CD4-positive, alpha-beta T cell treated with Interleukin-6 for 4 hours (primary cell): ENCODE data around the gene GLIS1.

Source experiments
- DNase-seq: peaks from one replicate; pipeline ENCODE4 v3.0.0-alpha.2; 2020; ENCODE audit warnings: mixed read lengths

The GLIS1 gene

DNA sequence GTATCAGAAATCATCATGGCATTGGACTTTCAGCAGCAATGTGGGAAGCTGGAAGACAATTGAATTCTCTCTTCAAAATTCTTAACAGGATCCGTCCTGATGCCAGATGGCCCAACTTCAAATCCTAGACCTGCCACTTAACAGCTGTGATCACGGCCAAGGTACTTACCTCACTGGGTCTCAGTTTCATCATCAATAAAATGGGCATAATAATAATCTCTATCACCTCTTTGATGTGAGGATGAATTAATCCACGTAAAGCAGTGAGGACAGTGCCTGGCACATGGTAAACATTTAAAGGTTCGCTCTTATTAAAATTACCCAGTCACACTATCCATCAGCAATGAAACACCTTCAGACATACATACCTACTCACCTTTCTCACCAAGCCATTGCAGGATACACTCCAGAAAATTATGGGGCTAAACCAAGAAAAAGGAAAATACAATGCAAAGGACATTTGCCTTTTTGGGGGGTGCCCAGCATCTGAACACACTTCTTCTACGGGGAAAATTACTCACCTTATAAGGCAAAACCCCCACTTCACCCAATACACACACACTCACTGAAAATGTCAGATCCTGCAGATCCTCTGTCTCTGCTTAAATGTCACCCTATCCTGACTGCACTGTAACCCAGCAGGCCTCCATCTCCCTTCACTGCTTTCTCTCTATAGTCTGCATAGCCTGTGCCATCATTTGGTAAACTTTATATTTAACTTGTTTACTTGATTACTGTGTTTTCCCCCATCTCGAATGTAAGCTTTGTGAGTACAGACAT is 21.7 kb downstream of the GLIS1 start:
- DNase-seq = no peak

DNA sequence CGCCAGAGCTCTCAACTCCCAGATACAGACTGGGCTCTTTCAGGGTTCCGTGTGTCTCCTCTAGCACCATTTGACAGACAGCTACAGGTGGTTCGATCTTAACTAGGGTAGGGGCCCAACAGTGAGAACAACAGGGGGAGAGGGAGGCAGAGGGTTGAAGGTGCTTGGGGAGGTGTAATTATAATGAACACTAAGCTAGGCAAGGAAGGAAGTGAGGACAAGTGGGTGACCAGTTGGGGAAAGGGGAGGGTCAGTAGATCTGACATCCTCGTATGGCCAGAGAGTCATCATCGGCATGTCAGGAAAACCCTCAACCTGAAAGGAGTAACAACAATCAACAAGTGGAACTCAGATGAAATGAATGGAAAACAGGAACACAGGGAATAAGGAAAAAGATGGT is 22.8 kb downstream of the GLIS1 start:
- no peak for DNase-seq

GRCh38 chr1:53715478-53715877 is 23.5 kb downstream of the GLIS1 start:
- no peak for DNase-seq

GRCh38 chr1:53712276-53712675 is 26.7 kb downstream of the GLIS1 start:
- no peak for DNase-seq

DNA sequence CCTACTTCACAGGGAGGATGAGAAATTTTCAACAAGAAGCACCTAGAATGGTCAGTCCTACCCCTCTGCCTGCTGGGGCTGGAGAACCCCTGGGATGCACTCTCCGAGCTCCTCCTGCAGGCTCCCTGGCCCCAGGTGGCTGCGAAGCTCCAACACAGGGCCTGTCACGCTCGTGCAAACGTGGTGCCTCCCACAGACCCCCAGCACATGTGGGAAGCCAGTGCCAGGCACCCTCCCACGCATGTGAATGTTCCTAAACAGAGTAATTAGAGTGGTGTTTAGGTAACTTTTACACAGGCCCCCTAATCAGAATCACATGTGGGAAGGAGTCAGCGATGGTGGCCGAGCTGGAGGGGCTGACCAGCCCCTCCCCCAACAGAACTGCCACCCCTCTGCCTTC is 28.4 kb downstream of the GLIS1 start:
- no peak for DNase-seq

GRCh38 chr1:53708687-53709086 is 30.3 kb downstream of the GLIS1 start:
- DNase-seq = no peak

- no peak for DNase-seq
These were observed 32.6 kb downstream of the GLIS1 start for GRCh38 chr1:53706356-53706755.

DNA sequence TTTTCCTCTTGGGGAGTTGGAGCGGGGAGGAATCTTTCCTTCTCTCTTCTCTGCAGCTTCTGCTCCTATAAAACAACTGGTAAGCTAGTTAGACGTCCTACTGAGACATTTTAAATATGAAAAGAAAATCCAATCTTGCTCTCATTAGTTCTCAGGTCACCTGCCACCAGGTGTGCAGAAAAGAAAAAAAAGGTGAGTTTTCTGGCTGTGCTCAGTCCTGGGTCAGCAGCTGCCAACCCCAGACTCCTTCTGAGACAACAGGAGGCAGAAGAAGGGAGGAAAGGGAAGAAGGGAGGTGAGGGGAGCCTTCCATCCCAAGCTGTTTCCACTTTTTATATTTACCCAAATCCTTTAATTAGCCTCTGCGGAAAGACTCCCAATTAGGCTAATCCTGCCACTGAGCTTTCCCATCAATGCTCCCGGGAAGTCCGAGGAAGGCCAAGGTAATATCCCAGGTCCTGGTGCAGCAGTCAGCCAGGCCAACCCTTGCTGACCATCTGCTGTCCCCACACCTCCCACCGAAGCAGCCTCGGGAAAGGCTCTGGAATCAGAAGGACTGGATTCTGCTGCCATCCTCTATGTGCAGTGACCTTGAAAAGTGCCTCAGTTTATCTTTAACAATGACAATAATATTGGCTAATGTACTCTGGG is 33.4 kb downstream of the GLIS1 start:
- no peak for DNase-seq

- DNase-seq = no peak
These were observed 34.0 kb downstream of the GLIS1 start for GRCh38 chr1:53704804-53705445.

- DNase-seq = no peak
These were observed 34.7 kb downstream of the GLIS1 start for GRCh38 chr1:53704304-53704703.

GRCh38 chr1:53703174-53703573 is 35.8 kb downstream of the GLIS1 start:
- no peak for DNase-seq

DNA sequence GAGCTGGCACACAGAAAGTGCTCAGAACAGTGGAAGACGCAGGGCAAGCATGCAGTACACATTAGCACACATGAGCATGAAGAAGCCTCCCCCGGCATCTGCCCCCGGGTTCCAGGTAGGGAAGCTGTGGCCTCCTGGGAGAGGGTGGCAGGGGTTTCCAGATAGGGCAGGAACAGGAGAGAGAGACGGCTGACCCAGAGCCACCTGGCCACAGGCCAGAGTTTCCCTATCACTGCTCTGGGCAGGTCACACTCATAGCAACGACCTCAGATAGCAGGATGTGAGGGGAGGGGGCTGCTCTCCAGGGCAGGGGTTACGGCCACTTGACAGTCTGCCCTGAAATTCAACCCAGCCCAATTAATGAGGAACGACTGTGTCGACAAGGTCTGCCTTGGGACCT is 36.6 kb downstream of the GLIS1 start:
- DNase-seq = no peak

DNA sequence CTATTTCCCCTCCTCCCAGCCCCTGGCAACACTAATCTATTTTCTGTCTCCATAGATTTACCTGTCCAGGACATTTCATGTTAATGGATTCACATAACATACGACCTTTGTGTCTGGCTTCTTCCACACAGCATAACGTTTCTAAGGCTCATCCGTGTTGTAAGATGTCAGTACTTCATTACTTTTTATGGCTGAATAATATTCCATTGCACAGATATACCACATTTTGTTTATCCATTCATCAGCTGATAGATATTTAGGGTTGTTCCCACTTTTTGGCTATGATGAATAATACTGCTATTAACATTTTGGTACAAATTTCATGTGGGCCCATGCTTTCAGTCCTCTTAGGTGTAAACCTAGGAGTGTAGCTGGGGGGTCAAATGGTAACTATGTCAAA is 38.2 kb downstream of the GLIS1 start:
- DNase-seq = no peak

DNA sequence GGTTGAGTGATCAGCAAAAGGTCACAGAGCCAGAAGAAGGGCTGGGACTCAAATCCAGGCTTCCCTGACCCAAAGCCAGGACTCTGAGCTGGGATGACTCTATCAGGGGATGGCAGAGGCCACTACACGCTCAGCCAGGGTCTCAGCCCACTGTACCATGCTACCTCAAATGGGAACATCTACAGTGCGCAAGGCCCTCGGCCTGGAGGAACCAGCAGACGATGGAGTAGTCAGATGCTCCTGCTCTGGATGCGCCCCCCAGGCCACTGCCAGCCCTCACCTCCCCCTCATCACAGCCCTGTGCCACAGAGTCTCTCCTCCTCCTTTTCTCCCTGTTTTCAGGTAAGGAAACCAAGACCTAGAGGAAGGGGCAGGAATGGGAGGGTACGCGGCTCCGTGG is 39.0 kb downstream of the GLIS1 start:
- DNase-seq = no peak

DNA sequence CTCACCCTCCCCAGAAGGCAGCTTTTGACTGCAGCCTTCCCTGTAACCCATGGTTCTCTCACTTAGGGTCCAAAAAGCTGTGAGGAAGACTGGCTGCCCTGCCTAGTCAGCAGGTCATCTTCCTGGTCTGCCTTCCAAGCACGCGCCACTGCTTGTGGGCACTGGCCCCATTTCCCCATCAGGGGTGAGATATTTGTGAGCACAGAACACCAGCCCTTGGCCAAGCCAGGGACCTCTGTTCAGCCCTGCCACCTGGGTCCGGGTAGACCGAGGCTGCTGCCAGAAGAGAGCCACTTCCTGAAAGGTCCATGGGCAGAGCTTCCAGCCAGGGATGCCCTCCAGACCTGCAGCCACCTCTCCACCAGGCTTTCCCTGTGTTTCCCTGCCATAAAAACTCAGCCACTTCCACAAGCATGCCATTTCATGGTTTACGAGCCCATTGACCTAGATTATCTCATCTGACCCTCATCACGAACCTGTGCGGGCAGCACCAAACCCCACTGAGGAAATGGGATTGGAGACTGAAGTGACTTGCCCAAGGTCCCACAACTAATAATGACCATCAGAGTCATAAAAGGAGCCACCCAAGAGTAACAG is 40.5 kb downstream of the GLIS1 start:
- DNase-seq = no peak

- no peak for DNase-seq
These were observed 41.1 kb downstream of the GLIS1 start for GRCh38 chr1:53697721-53698383.

GRCh38 chr1:53696990-53697389 is 42.0 kb downstream of the GLIS1 start:
- DNase-seq = no peak

- DNase-seq = no peak
These were observed 42.4 kb downstream of the GLIS1 start for GRCh38 chr1:53696571-53696970.

- no peak for DNase-seq
These were observed 42.9 kb downstream of the GLIS1 start for GRCh38 chr1:53696051-53696450.

GRCh38 chr1:53695116-53695515 is 43.8 kb downstream of the GLIS1 start:
- no peak for DNase-seq

DNA sequence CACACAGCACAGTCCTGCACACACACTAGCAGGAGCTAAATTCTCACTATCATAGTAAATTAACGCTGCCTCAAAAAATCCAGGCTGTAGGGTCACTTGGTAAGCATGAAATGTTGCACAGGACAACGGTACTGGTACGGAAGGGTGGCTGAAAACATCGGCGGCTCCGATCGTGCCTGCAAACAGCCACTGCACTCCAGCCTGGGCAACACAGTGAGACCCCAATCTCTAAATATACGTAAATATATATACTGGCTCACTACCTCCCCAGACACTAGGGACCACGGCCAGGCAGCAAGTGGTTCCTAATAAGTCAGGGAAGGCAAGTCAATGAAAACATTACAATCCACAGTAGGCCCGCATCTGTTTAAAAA is 44.3 kb downstream of the GLIS1 start:
- no peak for DNase-seq

- no peak for DNase-seq
These were observed 44.9 kb downstream of the GLIS1 start for GRCh38 chr1:53693773-53694717.
